K562 (cell line): ENCODE measurements around the gene IFTAP. TPM values are rescaled to one million over a fixed set of nuclear protein-coding genes. Genes with fewer than 3 reads are reported as not detected.

ENCODE experiments used
- ATF3 ChIP-seq, 2 experiments: fragments of 450-650 bp in 1 of 2; sonication (generic) in 1 of 2; formaldehyde crosslinking in 1 of 2; IDR thresholded peaks in 1 of 2; conservative IDR thresholded peaks in 1 of 2; 2 replicates each; pipeline versions ENCODE4 v1.6.1 to v1.8.1; 2016 to 2023; ENCODE audit warnings: mild to moderate bottlenecking in 2 of 2, moderate library complexity in 2 of 2, inconsistent platforms in 1 of 2, missing genetic modification reagents in 1 of 2
- DMBX1 ChIP-seq: fragments of 250-450 bp; sonication (Bioruptor Pico); IDR thresholded peaks from 2 replicates; pipeline ENCODE4 v1.8.0; 2022; ENCODE audit warnings: inconsistent platforms, mild to moderate bottlenecking, moderate library complexity, borderline replicate concordance
- ELF2 ChIP-seq: fragments of 250-450 bp; sonication (Bioruptor Pico); IDR thresholded peaks from 2 replicates; pipeline ENCODE4 v1.5.0; 2021; ENCODE audit warnings: mild to moderate bottlenecking
- GABPA ChIP-seq: fragments of 200-800 bp; sonication (Bioruptor generic); conservative IDR thresholded peaks from 2 replicates; pipeline ENCODE4 v1.6.1; 2016; ENCODE audit warnings: low read depth, missing genetic modification characterization, missing compliant biosample characterization
- GMEB1 ChIP-seq: fragments of 250-450 bp; sonication (Bioruptor Pico); IDR thresholded peaks from 2 replicates; pipeline ENCODE4 v1.4.0; 2020; ENCODE audit warnings: mild to moderate bottlenecking
- HDAC1 ChIP-seq, 2 experiments: fragments of 450-650 bp; IDR thresholded peaks; 2 replicates each; pipeline ENCODE4 v1.6.1; 2016 to 2017; ENCODE audit warnings: inconsistent platforms in 1 of 2, mild to moderate bottlenecking in 1 of 2, moderate library complexity in 1 of 2
- ID3 ChIP-seq, 2 experiments: fragments of 250-450 bp in 1 of 2; fragments of 450-650 bp in 1 of 2; sonication (Bioruptor Pico) in 1 of 2; IDR thresholded peaks; 2 replicates each; pipeline versions ENCODE4 v1.6.1 to v1.8.0; 2016 to 2021; ENCODE audit warnings: mild to moderate bottlenecking in 2 of 2, moderate library complexity in 2 of 2, missing compliant biosample characterization in 1 of 2, missing genetic modification characterization in 1 of 2
- SP1 ChIP-seq: sonication (generic); formaldehyde crosslinking; IDR thresholded peaks from 2 replicates; pipeline ENCODE4 v1.8.1; 2022; ENCODE audit warnings: mild to moderate bottlenecking, missing genetic modification reagents
- TEAD1 ChIP-seq, 2 experiments: fragments of 450-650 bp in 1 of 2; sonication (generic) in 1 of 2; formaldehyde crosslinking; IDR thresholded peaks; 2 replicates each; pipeline versions ENCODE4 v1.4.0 to v1.8.0; 2020 to 2022; ENCODE audit warnings: mild to moderate bottlenecking in 2 of 2, missing genetic modification reagents in 1 of 2
- ZC3H11A ChIP-seq: IDR thresholded peaks from 2 replicates; pipeline ENCODE4 v1.6.1; 2012; ENCODE audit warnings: low read depth, low read length, improper control_type of control experiment
- ZNF253 ChIP-seq: fragments of 250-450 bp; sonication (Bioruptor Pico); conservative IDR thresholded peaks from 2 replicates; pipeline ENCODE4 v1.6.1; 2021; ENCODE audit warnings: mild to moderate bottlenecking
- ZNF644 ChIP-seq: fragments of 200-800 bp; sonication (Bioruptor generic); IDR thresholded peaks from 2 replicates; pipeline ENCODE4 v1.6.1; 2016; ENCODE audit warnings: low read depth, missing genetic modification characterization, missing compliant biosample characterization
- ZNF766 ChIP-seq: fragments of 200-800 bp; sonication (Bioruptor generic); conservative IDR thresholded peaks from 2 replicates; pipeline ENCODE4 v1.6.1; 2016; ENCODE audit warnings: missing genetic modification characterization, missing compliant biosample characterization
- polyA plus RNA-seq, 8 experiments: library from polyadenylated mRNA; depleted of rRNA in 4 of 8; stranded (reverse) in 5 of 8; unstranded in 3 of 8; fragments of >200 nt; fragmentation: Nextera tagmentation in 2 of 8; fragmentation: Illumina TruSeq in 1 of 8; extraction: Ambion mirVana in 2 of 8; extraction: Trizol in 1 of 8; gene quantifications; 2 replicates each; pipeline versions ENCODE4 v1.2.1 to v1.2.3, GENCODE V29; 2011 to 2014; ENCODE audit warnings: inconsistent platforms in 1 of 8, missing spikeins in 1 of 8
- total RNA-seq, 7 experiments: library from RNA; depleted of rRNA in 6 of 7; stranded (reverse); fragments of >200 nt in 6 of 7; fragmentation: Illumina TruSeq in 2 of 7; extraction: Trizol in 2 of 7; gene quantifications; 2 replicates each; pipeline versions ENCODE4 v1.2.1 to v1.2.3, GENCODE V29; 2011 to 2021; ENCODE audit warnings: low replicate concordance in 1 of 7

IFTAP gene
- total and polyA plus RNA-seq, 9 of the 15 experiments (the other 6 are each of a cell fraction or from before 2014, with no cell fraction given), result 9.2 to 30.0 (median 17.0) TPM

- no peak for TF ChIP-seq ATF3 (IDR thresholded peaks at IDR 0.05)
- 0 out of 2 replicates have a peak, but pooled peaks have one; percentile 15 for TF ChIP-seq ATF3 (CRISPR knock-in tag; conservative IDR thresholded peaks at IDR 0.05)
- peak in 1 of 2 experiments; percentile 44; a peak in 1 of 4 replicates for TF ChIP-seq HDAC1 (IDR thresholded peaks at IDR 0.05)
- TF ChIP-seq ELF2 (CRISPR knock-in tag), result peak; percentile 58; the same call in 1 of the 2 replicates
- peak; percentile 90 for TF ChIP-seq GABPA
- peak in 1 of 2 experiments; percentile 91; a peak in 2 of 4 replicates for TF ChIP-seq TEAD1 (CRISPR knock-in tag; IDR thresholded peaks at IDR 0.05)
- TF ChIP-seq ZNF766, result peak; percentile 96
- 0 out of 2 replicates have a peak, but pooled peaks have one; percentile 29 for TF ChIP-seq ZNF253 (CRISPR knock-in tag)
- TF ChIP-seq GMEB1 (CRISPR knock-in tag), result peak; percentile 55; the same call in 1 of the 2 replicates
- peak; percentile 95 for TF ChIP-seq ZNF644
- TF ChIP-seq SP1, result 0 out of 2 replicates have a peak, but pooled peaks have one; percentile 39
- TF ChIP-seq ZC3H11A, result peak; percentile 48; the same call in 1 of the 2 replicates
- TF ChIP-seq DMBX1 (CRISPR knock-in tag), result peak; percentile 78; the same call in 1 of the 2 replicates
- TF ChIP-seq ID3 (CRISPR knock-in tag; IDR thresholded peaks at IDR 0.05), result no peak
- TF ChIP-seq ID3 (tag; IDR thresholded peaks at IDR 0.05), result peak; percentile 86; the same call in 1 of the 2 replicates
Observed at GRCh38 chr11:36594316-36594989, at the start of gene IFTAP (continued).
